HepG2 (cell line): ENCODE data around the gene HAO2. TPM values are rescaled to one million over a fixed set of nuclear protein-coding genes. Genes with fewer than 3 reads are reported as not detected.

Experiments
- NFRKB ChIP-seq: fragments of 450-650 bp; IDR thresholded peaks from 2 replicates; pipeline ENCODE4 v1.6.1; 2017
- PHF8 ChIP-seq: sonication (generic); formaldehyde crosslinking; IDR thresholded peaks from 2 replicates; pipeline ENCODE4 v1.5.0; 2020; ENCODE audit warnings: missing genetic modification reagents
- PITX1 ChIP-seq: sonication (generic); formaldehyde crosslinking; IDR thresholded peaks from 2 replicates; pipeline ENCODE4 v1.5.1; 2020; ENCODE audit warnings: mild to moderate bottlenecking, missing genetic modification reagents
- THYN1 ChIP-seq: sonication (generic); formaldehyde crosslinking; IDR thresholded peaks from 2 replicates; pipeline ENCODE4 v1.8.1; 2023; ENCODE audit warnings: low read depth, mild to moderate bottlenecking, moderate library complexity, missing genetic modification reagents, borderline replicate concordance
- ZNF10 ChIP-seq: sonication (generic); formaldehyde crosslinking; IDR thresholded peaks from 2 replicates; pipeline ENCODE4 v1.4.0; 2020; ENCODE audit warnings: mild to moderate bottlenecking, low read depth, missing genetic modification reagents, borderline replicate concordance
- polyA plus RNA-seq, 8 experiments: library from polyadenylated mRNA; depleted of rRNA in 3 of 8; stranded (reverse) in 7 of 8; unstranded in 1 of 8; fragments of >200 nt; fragmentation: Illumina TruSeq in 4 of 8; extraction: Trizol in 4 of 8; gene quantifications; 2 replicates each; pipeline versions ENCODE4 v1.2.1 to v1.2.3, GENCODE V29; 2011 to 2016; ENCODE audit warnings: low read depth in 4 of 8, missing spikeins in 1 of 8, mixed read lengths in 1 of 8; ENCODE audit not compliant: insufficient read depth in 1 of 8
- total RNA-seq, 5 experiments: library from RNA; depleted of rRNA; stranded (reverse); fragments of >200 nt; fragmentation: Illumina TruSeq; extraction: Trizol; gene quantifications; 2 replicates each; pipeline ENCODE4 v1.2.3, GENCODE V29; 2016; ENCODE audit warnings: low read depth in 1 of 5
- TF ChIP-seq, protein P1 (sequence below): sonication (generic); formaldehyde crosslinking; IDR thresholded peaks from 2 replicates; pipeline ENCODE4 v1.4.0; 2020; ENCODE audit warnings: missing genetic modification reagents, borderline replicate concordance
- TF ChIP-seq, protein P2 (sequence below): fragments of 450-650 bp; IDR thresholded peaks from 2 replicates; pipeline ENCODE4 v1.6.1; 2017

Gene HAO2
- total and polyA plus RNA-seq, 2 of the 13 experiments (the other 11 are each of a cell fraction or from before 2014, with no cell fraction given) = 0.05 to 0.09 TPM

- TF ChIP-seq, protein P1, sequence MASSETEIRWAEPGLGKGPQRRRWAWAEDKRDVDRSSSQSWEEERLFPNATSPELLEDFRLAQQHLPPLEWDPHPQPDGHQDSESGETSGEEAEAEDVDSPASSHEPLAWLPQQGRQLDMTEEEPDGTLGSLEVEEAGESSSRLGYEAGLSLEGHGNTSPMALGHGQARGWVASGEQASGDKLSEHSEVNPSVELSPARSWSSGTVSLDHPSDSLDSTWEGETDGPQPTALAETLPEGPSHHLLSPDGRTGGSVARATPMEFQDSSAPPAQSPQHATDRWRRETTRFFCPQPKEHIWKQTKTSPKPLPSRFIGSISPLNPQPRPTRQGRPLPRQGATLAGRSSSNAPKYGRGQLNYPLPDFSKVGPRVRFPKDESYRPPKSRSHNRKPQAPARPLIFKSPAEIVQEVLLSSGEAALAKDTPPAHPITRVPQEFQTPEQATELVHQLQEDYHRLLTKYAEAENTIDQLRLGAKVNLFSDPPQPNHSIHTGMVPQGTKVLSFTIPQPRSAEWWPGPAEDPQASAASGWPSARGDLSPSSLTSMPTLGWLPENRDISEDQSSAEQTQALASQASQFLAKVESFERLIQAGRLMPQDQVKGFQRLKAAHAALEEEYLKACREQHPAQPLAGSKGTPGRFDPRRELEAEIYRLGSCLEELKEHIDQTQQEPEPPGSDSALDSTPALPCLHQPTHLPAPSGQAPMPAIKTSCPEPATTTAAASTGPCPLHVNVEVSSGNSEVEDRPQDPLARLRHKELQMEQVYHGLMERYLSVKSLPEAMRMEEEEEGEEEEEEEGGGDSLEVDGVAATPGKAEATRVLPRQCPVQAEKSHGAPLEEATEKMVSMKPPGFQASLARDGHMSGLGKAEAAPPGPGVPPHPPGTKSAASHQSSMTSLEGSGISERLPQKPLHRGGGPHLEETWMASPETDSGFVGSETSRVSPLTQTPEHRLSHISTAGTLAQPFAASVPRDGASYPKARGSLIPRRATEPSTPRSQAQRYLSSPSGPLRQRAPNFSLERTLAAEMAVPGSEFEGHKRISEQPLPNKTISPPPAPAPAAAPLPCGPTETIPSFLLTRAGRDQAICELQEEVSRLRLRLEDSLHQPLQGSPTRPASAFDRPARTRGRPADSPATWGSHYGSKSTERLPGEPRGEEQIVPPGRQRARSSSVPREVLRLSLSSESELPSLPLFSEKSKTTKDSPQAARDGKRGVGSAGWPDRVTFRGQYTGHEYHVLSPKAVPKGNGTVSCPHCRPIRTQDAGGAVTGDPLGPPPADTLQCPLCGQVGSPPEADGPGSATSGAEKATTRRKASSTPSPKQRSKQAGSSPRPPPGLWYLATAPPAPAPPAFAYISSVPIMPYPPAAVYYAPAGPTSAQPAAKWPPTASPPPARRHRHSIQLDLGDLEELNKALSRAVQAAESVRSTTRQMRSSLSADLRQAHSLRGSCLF (CRISPR knock-in tag) = no peak
- TF ChIP-seq NFRKB = no peak
- no peak for TF ChIP-seq ZNF10 (CRISPR knock-in tag)
- no peak for TF ChIP-seq THYN1 (CRISPR knock-in tag)
- TF ChIP-seq, protein P2, sequence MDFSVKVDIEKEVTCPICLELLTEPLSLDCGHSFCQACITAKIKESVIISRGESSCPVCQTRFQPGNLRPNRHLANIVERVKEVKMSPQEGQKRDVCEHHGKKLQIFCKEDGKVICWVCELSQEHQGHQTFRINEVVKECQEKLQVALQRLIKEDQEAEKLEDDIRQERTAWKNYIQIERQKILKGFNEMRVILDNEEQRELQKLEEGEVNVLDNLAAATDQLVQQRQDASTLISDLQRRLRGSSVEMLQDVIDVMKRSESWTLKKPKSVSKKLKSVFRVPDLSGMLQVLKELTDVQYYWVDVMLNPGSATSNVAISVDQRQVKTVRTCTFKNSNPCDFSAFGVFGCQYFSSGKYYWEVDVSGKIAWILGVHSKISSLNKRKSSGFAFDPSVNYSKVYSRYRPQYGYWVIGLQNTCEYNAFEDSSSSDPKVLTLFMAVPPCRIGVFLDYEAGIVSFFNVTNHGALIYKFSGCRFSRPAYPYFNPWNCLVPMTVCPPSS = no peak
- TF ChIP-seq PITX1 (CRISPR knock-in tag) = peak; percentile 27; the same call in 1 of the 2 replicates
- TF ChIP-seq PHF8 = no peak
These were observed 1.0 kb upstream of the HAO2 start (continued) for GRCh38 chr1:119367432-119368124.
